OCI-LY7 (cell line): ENCODE data around the gene UGT1A4.

Experiments
- EZH2phosphoT487 ChIP-seq: fragments of 200-600 bp; sonication (generic); IDR thresholded peaks from 2 replicates; pipeline ENCODE4 v1.6.1; 2018; ENCODE audit warnings: low read depth, borderline replicate concordance, mild to moderate bottlenecking, mixed run types, antibody characterized with exemption, low read length, moderate library complexity, mixed read lengths
- TF ChIP-seq, protein P1 (sequence below): fragments of 200-600 bp; sonication (generic); conservative IDR thresholded peaks from 2 replicates; pipeline ENCODE4 v1.5.1; 2014; ENCODE audit warnings: mild to moderate bottlenecking, antibody characterized with exemption, low read length, moderate library complexity, mixed read lengths

DNA sequence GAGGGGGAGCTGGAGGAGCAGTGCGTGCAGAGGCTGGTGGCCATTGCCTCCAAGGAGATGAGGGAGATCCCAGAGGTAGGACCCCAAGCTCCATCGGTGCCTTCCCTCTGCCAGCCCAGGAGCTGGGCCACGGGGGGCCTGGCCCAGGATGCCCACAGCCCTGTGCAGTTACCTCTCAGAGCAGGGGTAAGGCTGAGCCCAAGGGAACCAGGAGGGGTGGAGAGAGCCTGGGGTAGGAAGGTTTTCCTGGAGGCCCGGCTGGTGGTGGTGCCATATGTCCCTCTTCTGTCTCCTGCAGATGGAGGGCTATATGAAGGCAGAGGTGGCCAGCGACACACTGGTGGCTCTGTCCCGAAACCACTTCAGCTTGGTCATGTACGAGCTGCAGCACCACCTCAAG lies 71.0 kb downstream of the UGT1A4 start:
- TF ChIP-seq, protein P1, sequence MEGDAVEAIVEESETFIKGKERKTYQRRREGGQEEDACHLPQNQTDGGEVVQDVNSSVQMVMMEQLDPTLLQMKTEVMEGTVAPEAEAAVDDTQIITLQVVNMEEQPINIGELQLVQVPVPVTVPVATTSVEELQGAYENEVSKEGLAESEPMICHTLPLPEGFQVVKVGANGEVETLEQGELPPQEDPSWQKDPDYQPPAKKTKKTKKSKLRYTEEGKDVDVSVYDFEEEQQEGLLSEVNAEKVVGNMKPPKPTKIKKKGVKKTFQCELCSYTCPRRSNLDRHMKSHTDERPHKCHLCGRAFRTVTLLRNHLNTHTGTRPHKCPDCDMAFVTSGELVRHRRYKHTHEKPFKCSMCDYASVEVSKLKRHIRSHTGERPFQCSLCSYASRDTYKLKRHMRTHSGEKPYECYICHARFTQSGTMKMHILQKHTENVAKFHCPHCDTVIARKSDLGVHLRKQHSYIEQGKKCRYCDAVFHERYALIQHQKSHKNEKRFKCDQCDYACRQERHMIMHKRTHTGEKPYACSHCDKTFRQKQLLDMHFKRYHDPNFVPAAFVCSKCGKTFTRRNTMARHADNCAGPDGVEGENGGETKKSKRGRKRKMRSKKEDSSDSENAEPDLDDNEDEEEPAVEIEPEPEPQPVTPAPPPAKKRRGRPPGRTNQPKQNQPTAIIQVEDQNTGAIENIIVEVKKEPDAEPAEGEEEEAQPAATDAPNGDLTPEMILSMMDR, result no peak
- TF ChIP-seq EZH2phosphoT487, result no peak
